GM19328 (cell line): Measurements from ENCODE around the gene SNX19.
"Not testable (repeated sequence)": the region's sequence is repeated elsewhere in the genome, so short reads cannot be mapped to it uniquely, and the experiment has no call there.

Experiments used
- ATAC-seq: cut with Tn5 transposase; IDR thresholded peaks from one replicate; pipeline ENCODE4 v1.9.1; 2021; ENCODE audit warnings: mild to moderate bottlenecking, moderate library complexity; ENCODE audit not compliant: unreplicated experiment

Gene SNX19

GRCh38 chr11:130916238-130916855, at the start of gene SNX19:
Gene SNX19 (minus strand): TSS chr11:130916479. CDS start chr11:130915939, 540 bp downstream.
- ATAC-seq = peak; percentile 97

- ATAC-seq = no peak
These were observed 47.9 kb upstream of the SNX19 start for GRCh38 chr11:130964058-130964792.

DNA sequence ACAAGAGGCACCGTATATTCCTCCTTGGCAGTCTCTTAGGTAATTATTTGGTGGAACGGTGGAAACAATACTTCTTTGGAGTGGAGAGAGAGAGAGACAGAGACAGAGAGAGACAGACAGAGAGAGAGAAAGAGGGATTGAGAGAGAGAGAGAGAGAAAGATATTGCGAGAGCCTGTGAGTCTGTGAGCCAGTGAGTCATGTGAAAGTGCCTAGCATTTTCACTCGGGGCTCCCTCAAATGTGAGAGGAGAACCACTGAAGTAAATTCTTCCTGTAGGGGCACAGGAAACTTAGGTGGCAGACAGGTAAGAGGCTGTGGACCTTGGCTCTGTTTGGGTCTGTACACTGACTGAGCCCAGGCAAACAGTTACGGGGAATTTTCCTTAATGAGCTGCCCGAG, 31.6 kb upstream of the SNX19 start:
- ATAC-seq = no peak

GRCh38 chr11:130947481-130947880, 31.2 kb upstream of the SNX19 start:
- no peak for ATAC-seq

GRCh38 chr11:130947058-130947457, 30.8 kb upstream of the SNX19 start:
- ATAC-seq = no peak

DNA sequence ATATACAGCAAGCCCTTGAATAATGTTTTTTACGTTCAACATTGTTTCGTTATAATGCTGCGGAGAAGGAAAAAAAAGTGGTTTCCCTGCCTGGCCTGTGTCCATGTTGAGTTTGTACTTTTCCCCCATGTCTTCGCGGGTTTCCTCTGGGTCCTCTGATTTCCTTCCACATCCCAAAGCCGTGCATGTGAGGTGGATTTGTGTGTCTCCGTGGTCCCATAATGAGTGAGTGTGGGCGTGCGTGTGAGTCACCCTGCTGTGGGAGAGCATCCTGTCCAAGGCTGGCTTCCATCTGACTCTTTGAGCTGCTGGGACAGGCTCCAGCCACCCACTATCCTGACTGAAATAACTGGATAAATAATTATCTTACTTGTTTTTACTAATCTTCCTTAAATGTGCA, 29.6 kb upstream of the SNX19 start:
- ATAC-seq = no peak

DNA sequence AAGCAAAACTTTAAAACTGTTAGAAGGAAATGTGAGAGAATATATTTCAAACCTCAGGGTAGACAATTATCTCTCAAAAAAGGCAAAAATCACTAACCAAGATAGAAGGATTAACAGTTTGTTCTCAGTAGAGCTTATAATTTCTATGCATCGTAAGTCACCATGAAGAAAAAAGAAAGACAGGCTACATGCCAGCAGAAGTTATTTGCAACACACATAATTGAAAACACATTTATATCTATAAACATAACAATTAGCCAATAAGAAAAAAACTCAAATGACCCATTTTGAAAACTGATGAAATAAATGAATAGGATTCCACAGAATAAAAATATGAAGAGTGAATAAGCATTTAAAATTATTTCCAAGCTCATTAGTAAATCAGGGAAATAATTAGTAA, 24.4 kb upstream of the SNX19 start:
- no peak for ATAC-seq

DNA sequence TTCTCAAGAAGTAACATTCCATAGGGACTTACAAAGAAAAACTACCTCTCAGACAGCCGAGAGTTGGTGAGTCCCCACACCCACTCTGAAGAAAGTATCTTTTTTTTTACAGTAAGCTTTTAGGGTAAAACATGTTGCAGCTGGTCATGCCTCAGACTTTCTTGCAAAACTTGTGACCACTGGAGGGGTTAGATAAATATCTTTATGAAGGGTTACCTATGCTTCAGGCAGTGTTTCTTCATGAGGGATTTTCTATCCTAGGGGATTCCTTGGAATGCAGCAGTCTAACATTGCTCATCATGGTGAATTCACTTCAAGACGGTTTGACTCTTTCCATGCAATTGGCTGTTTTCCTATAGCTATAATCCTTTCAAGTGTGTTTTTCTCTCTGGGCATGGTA, 20.8 kb upstream of the SNX19 start:
- no peak for ATAC-seq

DNA sequence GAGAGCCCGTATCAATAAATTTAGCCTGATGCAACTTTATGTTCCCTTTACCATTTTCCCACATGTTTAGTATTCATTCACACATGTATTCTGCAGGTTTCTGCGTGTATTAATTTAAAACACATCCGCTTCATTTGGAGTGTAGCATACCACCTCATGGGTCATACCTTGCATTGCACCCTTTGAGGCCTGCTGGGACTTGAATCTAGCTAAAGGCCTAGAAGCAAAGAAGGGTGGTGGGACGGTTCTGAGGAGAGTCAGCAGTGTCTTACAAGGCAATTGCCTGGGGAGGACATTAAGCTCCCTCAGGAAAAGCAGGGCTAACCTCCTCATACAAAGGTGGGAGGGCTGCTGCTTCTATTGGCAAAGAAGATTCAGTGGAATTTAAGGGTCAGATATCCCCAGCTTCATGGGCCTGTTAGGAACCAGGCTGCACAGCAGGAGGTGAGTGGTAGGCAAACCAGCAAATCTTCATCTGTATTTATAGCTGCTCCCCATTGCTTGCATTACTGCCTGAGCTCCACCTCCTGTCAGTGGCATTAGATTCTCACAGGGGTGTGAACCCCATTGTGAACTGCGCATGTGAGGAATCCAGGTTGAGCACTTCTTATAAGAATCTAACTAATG, 15.9 kb upstream of the SNX19 start:
- ATAC-seq = no peak

GRCh38 chr11:130924750-130925149, 8.5 kb upstream of the SNX19 start:
- ATAC-seq = no peak

DNA sequence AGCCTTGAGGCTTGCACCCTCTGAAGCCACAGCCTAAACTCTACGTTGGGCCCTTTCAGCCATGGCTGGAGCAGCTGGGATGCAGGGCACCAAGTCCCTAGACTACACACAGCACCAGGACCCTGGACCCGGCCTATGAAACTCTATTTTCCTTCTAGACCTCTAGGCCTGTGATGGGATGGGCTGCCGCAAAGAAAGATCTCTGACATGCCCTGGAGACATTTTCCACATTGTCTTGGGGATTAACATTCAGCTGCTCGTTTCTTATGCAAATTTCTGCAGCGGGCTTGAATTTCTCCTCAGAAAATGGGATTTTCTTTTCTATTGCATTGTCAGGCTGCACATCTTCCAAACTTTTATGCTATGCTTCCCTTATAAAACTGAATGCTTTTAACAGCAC, 4.3 kb upstream of the SNX19 start:
- not testable (repeated sequence) for ATAC-seq

GRCh38 chr11:130918081-130918480, 1.8 kb upstream of the SNX19 start:
- no peak for ATAC-seq

DNA sequence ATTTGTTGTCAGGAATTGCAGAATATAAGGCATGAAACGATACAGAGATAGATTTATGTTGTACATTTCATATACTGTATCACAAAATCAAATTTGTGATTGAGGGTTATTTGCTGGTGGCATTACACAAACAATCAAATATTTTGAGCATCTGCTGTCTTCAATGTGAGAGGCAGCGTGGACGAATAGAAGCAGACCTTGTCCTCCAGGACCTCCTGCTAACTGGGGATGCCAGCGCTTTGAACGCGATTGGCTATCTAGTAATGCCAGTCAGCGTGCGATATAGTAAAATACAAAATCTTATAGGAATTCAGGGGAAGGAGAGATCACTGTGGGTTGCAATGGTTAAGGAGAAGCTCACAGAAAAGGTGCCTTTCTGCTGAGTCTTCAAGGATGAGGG, 631 bp upstream of the SNX19 start:
- no peak for ATAC-seq

- ATAC-seq = no peak
These were observed 559 bp downstream of the SNX19 start for GRCh38 chr11:130915603-130916237.

GRCh38 chr11:130913268-130913667, 3.0 kb downstream of the SNX19 start:
- no peak for ATAC-seq

GRCh38 chr11:130912552-130912951, 3.7 kb downstream of the SNX19 start:
- ATAC-seq = no peak

GRCh38 chr11:130911306-130911705, 5.0 kb downstream of the SNX19 start:
- no peak for ATAC-seq

- no peak for ATAC-seq
These were observed 6.6 kb downstream of the SNX19 start for GRCh38 chr11:130909650-130910049.

DNA sequence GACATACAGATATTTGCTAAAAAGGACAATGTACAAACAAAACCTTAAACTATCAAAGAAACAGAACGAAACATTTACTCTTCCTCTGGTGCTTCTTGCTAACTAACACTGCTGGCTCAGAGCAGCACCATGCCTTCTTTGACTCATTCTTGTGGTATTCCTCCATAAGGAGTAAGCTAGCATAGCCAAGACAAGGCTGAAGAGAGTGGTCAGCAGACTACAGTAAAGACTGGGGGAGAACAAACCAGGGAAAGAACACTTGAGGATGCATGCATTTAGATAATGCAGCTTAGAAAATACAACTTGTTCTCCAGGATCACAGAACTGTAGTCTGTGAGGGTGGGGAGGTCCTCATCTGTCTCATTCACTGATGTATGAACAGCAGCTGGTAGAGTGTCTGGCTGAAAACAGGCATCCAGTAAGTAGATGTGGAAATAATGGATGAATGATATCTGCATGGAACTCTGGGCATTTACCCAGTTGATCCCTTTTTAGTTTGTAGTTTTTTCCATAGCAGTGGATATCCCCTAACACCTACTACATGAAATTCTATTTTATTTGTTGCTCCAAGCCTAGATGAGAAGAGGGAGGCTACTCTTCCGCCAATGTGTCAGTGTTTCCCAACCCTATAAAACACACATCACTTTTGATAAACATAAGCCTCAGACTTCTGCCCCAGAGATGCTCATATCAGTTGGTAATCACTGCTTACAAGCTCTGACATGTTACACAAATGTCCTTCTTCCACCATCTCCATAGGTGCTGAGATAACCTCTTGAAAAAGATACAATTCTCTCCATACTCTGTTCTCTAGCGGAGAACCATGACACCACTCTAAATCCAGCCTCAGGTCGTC, 7.3 kb downstream of the SNX19 start:
- no peak for ATAC-seq

- ATAC-seq = no peak
These were observed 8.2 kb downstream of the SNX19 start for GRCh38 chr11:130908061-130908460.

DNA sequence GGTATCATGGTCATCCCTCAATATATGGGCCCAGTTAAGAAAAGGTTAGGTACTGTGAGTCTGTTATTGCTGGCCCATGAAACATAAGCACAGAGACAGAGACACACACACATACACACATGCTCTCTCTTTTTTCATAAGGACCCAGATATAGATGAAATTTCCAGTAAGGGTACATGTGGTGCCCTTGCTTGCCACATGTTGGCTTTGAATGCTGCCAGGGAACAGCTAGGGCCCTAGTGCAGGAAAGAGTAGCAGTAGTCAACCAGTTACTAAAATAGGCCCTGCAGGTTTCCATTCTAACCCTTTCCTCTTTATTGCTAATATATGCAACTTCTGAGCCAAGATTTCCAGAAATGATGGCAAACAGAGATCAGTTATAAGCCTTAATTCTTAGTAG, 9.1 kb downstream of the SNX19 start:
- ATAC-seq = no peak
